Measurements from ENCODE around the gene CPLANE2.

- TF ChIP-seq CTCF (IDR thresholded peaks at IDR 0.05) (no peak), POLR2A (IDR thresholded peaks at IDR 0.05) (no peak)
Measured at GRCh38 chr1:16266411-16267118, 29.6 kb upstream of the CPLANE2 start.
